Peyer's patch (tissue), 4 donors: ENCODE data around the gene LUC7L. TPM values are rescaled to one million over a fixed set of nuclear protein-coding genes. Genes with fewer than 3 reads are reported as not detected.
"Not testable (repeated sequence)": the region's sequence is repeated elsewhere in the genome, so short reads cannot be mapped to it uniquely, and the experiment has no call there.

Source experiments
- DNase-seq, 3 donors: peaks; one replicate each; pipeline ENCODE4 v3.0.0-alpha.2; 2017 to 2019
- H3K27ac ChIP-seq, 4 donors: fragments of 200-600 bp; sonication (generic); one replicate each; pipeline ENCODE4 v1.5.1; 2016 to 2019
- H3K27me3 ChIP-seq, 2 donors: fragments of 200-600 bp; sonication (generic); one replicate each; pipeline ENCODE4 v1.5.1; 2019
- H3K36me3 ChIP-seq, 3 donors: fragments of 200-600 bp; sonication (generic); one replicate each; pipeline ENCODE4 v1.5.1; 2016 to 2019
- H3K4me1 ChIP-seq, 4 donors: fragments of 200-600 bp; sonication (generic); one replicate each; pipeline ENCODE4 v1.5.1; 2016 to 2019
- H3K4me3 ChIP-seq, 4 donors: fragments of 200-600 bp; sonication (generic); 1 replicate in 3 of 4; 2 replicates in 1 of 4; pipeline ENCODE4 v1.5.1; 2016 to 2019; ENCODE audit warnings: mild to moderate bottlenecking in 1 of 4
- H3K9me3 ChIP-seq, 4 donors: fragments of 200-600 bp; sonication (generic); one replicate each; pipeline ENCODE4 v1.5.1; 2016 to 2019; ENCODE audit warnings: mild to moderate bottlenecking in 1 of 4
- CTCF ChIP-seq, 6 experiments: fragments of 450-650 bp in 4 of 6; fragments of 200-600 bp in 2 of 6; sonication (generic) in 1 of 6; IDR thresholded peaks; one replicate each; pipeline ENCODE4 v1.5.1; 2017 to 2019; ENCODE audit warnings: antibody characterized with exemption in 6 of 6, mild to moderate bottlenecking in 3 of 6, moderate library complexity in 1 of 6
- POLR2A ChIP-seq, 2 donors: fragments of 450-650 bp; IDR thresholded peaks; one replicate each; pipeline ENCODE4 v1.5.1; 2017; ENCODE audit warnings: antibody characterized with exemption in 2 of 2, mild to moderate bottlenecking in 2 of 2, moderate library complexity in 2 of 2
- total RNA-seq, 4 donors: library from RNA; depleted of rRNA; stranded (reverse); fragments of >200 nt; gene quantifications; one replicate each; pipeline ENCODE4 v1.1.0, GENCODE V29; 2016

LUC7L gene
- total RNA-seq, 4 donors from 2014 or later: 87.6 to 440 (median 156) TPM

- peaks cover 0 to 75% (median 0%) of the 10 kb centered on the region in 3 donors for H3K36me3 ChIP-seq
- H3K4me1 ChIP-seq: peaks cover 0 to under 1% (median 0%) of the 10 kb centered on the region in 4 donors
Measured at GRCh38 chr16:260326-260725, 31.1 kb upstream of the LUC7L start.

GRCh38 chr16:259814-260253 lies 30.6 kb upstream of the LUC7L start:
- Histone ChIP-seq H3K9me3 (no peaks in the 10 kb centered on the region), H3K4me3 (no peak overlapping the region), H3K4me1 (no peaks in the 10 kb centered on the region), H3K36me3 (peaks cover 0 to 76% (median 0%) of the 10 kb centered on the region in 3 donors), H3K27ac (no peak overlapping the region), H3K27me3 (no peaks in the 10 kb centered on the region)
- no peak for TF ChIP-seq POLR2A (IDR thresholded peaks at IDR 0.05)
- no peak for DNase-seq

More at GRCh38 chr16:260326-260725, 31.1 kb upstream of the LUC7L start:
- no peaks in the 10 kb centered on the region for H3K9me3 ChIP-seq
- no peak for DNase-seq
- no peak for TF ChIP-seq CTCF (IDR thresholded peaks at IDR 0.05)
- TF ChIP-seq POLR2A (IDR thresholded peaks at IDR 0.05): no peak
- no peaks in the 10 kb centered on the region for H3K27me3 ChIP-seq
- no peak overlapping the region for H3K27ac ChIP-seq
- no peak overlapping the region for H3K4me3 ChIP-seq

- H3K36me3 ChIP-seq: peaks cover 0 to 76% (median 0%) of the 10 kb centered on the region in 3 donors
- TF ChIP-seq POLR2A (IDR thresholded peaks at IDR 0.05) (no peak), CTCF (IDR thresholded peaks at IDR 0.05) (no peak)
- no peaks in the 10 kb centered on the region for H3K4me1 ChIP-seq
- H3K4me3 ChIP-seq: no peak overlapping the region
- no peaks in the 10 kb centered on the region for H3K27me3 ChIP-seq
- no peak overlapping the region for H3K27ac ChIP-seq
- DNase-seq: no peak
- H3K9me3 ChIP-seq: no peaks in the 10 kb centered on the region
Measured at GRCh38 chr16:259226-259625, 30.0 kb upstream of the LUC7L start.

GRCh38 chr16:258091-258490 lies 28.8 kb upstream of the LUC7L start:
- H3K9me3 ChIP-seq, H3K27ac ChIP-seq, DNase-seq, H3K4me1 ChIP-seq, H3K4me3 ChIP-seq, H3K27me3 ChIP-seq: not testable (repeated sequence)
- peaks cover 0 to 66% (median 0%) of the 10 kb centered on the region in 3 donors for H3K36me3 ChIP-seq

- H3K4me3 ChIP-seq: peak overlapping the region in 1 of 4 donors; percentile 1
- TF ChIP-seq CTCF (IDR thresholded peaks at IDR 0.05) (no peak), POLR2A (IDR thresholded peaks at IDR 0.05) (no peak)
- H3K36me3 ChIP-seq: peaks cover 0 to 50% (median 0%) of the 10 kb centered on the region in 3 donors
- no peaks in the 10 kb centered on the region for H3K27me3 ChIP-seq
- no peaks in the 10 kb centered on the region for H3K9me3 ChIP-seq
- H3K27ac ChIP-seq: no peak overlapping the region
- peaks cover 0 to 16% (median 4%) of the 10 kb centered on the region in 4 donors for H3K4me1 ChIP-seq
- no peak for DNase-seq
Measured at GRCh38 chr16:255183-255582, 25.9 kb upstream of the LUC7L start.

GRCh38 chr16:254461-254860 lies 25.2 kb upstream of the LUC7L start:
- Histone ChIP-seq H3K4me1 (peaks cover 0 to 16% (median 4%) of the 10 kb centered on the region in 4 donors), H3K27ac (peak overlapping the region in 1 of 4 donors; percentile 83), H3K36me3 (peaks cover 0 to 50% (median 0%) of the 10 kb centered on the region in 3 donors), H3K4me3 (peak overlapping the region in 1 of 4 donors; percentile 1), H3K27me3 (no peaks in the 10 kb centered on the region), H3K9me3 (no peaks in the 10 kb centered on the region)
- no peak for DNase-seq
- TF ChIP-seq POLR2A (IDR thresholded peaks at IDR 0.05) (no peak), CTCF (IDR thresholded peaks at IDR 0.05) (no peak)

- Histone ChIP-seq H3K4me3 (no peak overlapping the region), H3K9me3 (no peaks in the 10 kb centered on the region), H3K36me3 (peaks cover 0 to 47% (median 0%) of the 10 kb centered on the region in 3 donors), H3K27me3 (no peaks in the 10 kb centered on the region), H3K27ac (peak overlapping the region in 3 of 4 donors; percentile 58 to 90 (median 83)), H3K4me1 (peaks cover 0 to 16% (median 4%) of the 10 kb centered on the region in 4 donors)
- TF ChIP-seq CTCF (IDR thresholded peaks at IDR 0.05): no peak
- TF ChIP-seq POLR2A (IDR thresholded peaks at IDR 0.05): peak; percentile 12 to 73
- peak in 2 of 3 donors; percentile 58 to 61 for DNase-seq
Measured at GRCh38 chr16:253833-254232, 24.6 kb upstream of the LUC7L start.
